ENCODE data around the gene HOXD13. TPM values are rescaled to one million over a fixed set of nuclear protein-coding genes. Genes with fewer than 3 reads are reported as not detected.

HOXD13 gene
- total and polyA plus RNA-seq, 2 of the 13 experiments (the other 11 are each of a cell fraction or from before 2014, with no cell fraction given), result not detected

GRCh38 chr2:176088048-176088936 is 4.2 kb upstream of the HOXD13 start (continued):
- TF ChIP-seq EED (CRISPR knock-in tag; IDR thresholded peaks at IDR 0.05) (peak; percentile 82; the same call in 1 of the 2 replicates), CSRNP1 (CRISPR knock-in tag; IDR thresholded peaks at IDR 0.05) (no peak; the same call in 1 of the 2 replicates), MAF1 (CRISPR knock-in tag; IDR thresholded peaks at IDR 0.05; ENCODE audit: borderline replicate concordance) (peak; percentile 79; the same call in 1 of the 2 replicates), ZNF251 (CRISPR knock-in tag; IDR thresholded peaks at IDR 0.05) (no peak), ZNF773 (CRISPR knock-in tag; IDR thresholded peaks at IDR 0.05; ENCODE audit: borderline replicate concordance) (no peak), ZNF24 (IDR thresholded peaks at IDR 0.05) (no peak), HDAC6 (IDR thresholded peaks at IDR 0.05; ENCODE audit: low read depth, low read length) (no peak), THAP11 (CRISPR knock-in tag; IDR thresholded peaks at IDR 0.05) (0 out of 2 replicates have a peak, but pooled peaks have one; percentile 30), RORA (CRISPR knock-in tag; IDR thresholded peaks at IDR 0.05) (no peak), ZNF337 (CRISPR knock-in tag; IDR thresholded peaks at IDR 0.05; ENCODE audit: borderline replicate concordance, low read depth) (no peak), NFIB (CRISPR knock-in tag; IDR thresholded peaks at IDR 0.05; ENCODE audit: borderline replicate concordance) (0 out of 2 replicates have a peak, but pooled peaks have one; percentile 35), ZFP41 (CRISPR knock-in tag; IDR thresholded peaks at IDR 0.05; ENCODE audit: borderline replicate concordance) (no peak), JARID2 (CRISPR knock-in tag; IDR thresholded peaks at IDR 0.05; ENCODE audit: insufficient replicate concordance) (no peak), ZNF891 (CRISPR knock-in tag; IDR thresholded peaks at IDR 0.05) (peak; percentile 46; the same call in 1 of the 2 replicates), ATF5 (CRISPR knock-in tag; IDR thresholded peaks at IDR 0.05; ENCODE audit: low read depth) (no peak), ZFP36 (IDR thresholded peaks at IDR 0.05; ENCODE audit: borderline replicate concordance, low read depth, low read length, partially characterized antibody) (peak; percentile 32), CREB3 (CRISPR knock-in tag; IDR thresholded peaks at IDR 0.05) (no peak), PHB2 (IDR thresholded peaks at IDR 0.05; ENCODE audit: partially characterized antibody) (no peak), ATF7-NPFF (CRISPR knock-in tag; IDR thresholded peaks at IDR 0.05; ENCODE audit: low read depth) (peak; percentile 39), ZNF354B (CRISPR knock-in tag; IDR thresholded peaks at IDR 0.05) (no peak), ZNF816 (CRISPR knock-in tag; IDR thresholded peaks at IDR 0.05; ENCODE audit: borderline replicate concordance) (no peak)

Data from HepG2 (cell line).